ELR (cell line): ENCODE measurements around the gene ZSWIM7.
"Not testable (repeated sequence)": the region's sequence is repeated elsewhere in the genome, so short reads cannot be mapped to it uniquely, and the experiment has no call there.

Experiments used
- DNase-seq: peaks from one replicate; pipeline ENCODE4 v3.0.0-alpha.2; 2015; ENCODE audit warnings: low read depth

The ZSWIM7 gene

DNA sequence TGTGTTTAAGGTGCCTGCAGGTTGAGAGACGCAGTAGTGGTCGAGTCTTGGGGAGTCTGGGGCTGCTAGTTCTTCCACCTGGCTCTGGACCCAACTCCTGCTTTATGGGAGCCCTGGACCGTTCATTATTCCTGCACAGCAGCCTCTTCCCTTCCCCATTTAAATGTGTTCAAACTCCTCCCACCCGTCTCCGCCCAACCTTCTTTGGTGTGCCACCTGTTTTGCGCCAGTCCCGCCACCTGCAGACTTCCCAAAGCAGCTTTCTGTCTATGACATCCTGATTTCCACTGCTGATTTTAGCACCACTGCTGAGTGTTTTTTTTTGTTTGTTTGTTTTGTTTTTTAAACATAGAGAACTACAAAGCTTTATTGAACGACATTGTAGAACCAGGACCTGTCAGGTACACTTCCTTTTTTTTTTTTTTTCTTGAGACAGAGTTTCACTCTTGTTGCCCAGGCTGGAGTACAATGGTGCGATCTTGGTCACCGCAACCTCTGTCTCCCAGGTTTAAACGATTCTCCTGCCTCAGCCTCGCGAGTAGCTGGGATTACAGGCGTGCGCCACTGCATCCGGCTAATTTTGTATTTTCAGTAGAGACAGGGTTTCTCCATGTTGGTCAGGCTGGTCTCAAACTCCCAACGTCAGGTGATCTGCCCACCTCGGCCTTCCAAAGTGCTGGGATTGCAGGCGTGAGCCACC is 41.7 kb downstream of the ZSWIM7 start:
- DNase-seq = no peak

- DNase-seq = peak; percentile 59
Observed at GRCh38 chr17:15957206-15957605, 42.3 kb downstream of the ZSWIM7 start.

- no peak for DNase-seq
Observed at GRCh38 chr17:15955793-15956541, 43.5 kb downstream of the ZSWIM7 start.

GRCh38 chr17:15954222-15954621 is 45.3 kb downstream of the ZSWIM7 start:
- DNase-seq = peak; percentile 99

GRCh38 chr17:15952916-15953790 is 46.4 kb downstream of the ZSWIM7 start:
- DNase-seq = no peak

DNA sequence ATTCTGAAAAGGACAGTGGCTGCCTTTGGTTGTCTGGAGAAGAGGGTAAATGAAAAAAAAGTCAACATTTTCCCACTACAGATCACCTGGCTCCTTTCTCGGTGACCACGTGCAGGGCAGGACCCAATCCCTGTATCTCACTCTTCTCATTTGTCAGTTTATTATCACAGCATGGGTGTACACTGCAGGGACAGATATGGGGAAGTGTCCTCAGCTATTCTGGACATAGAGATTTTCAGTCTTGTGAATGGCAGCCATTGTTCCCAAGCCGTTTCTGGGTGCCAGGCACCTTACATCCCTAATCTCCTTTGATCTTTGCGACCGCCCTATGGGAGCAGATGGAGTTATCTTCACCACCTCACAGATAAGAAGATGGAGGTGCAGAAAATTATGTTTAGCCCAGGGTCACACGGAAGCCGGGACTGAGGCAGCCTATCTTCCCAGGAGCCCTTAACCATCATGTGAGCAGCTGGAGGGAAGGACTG is 47.4 kb downstream of the ZSWIM7 start:
- DNase-seq = no peak

DNA sequence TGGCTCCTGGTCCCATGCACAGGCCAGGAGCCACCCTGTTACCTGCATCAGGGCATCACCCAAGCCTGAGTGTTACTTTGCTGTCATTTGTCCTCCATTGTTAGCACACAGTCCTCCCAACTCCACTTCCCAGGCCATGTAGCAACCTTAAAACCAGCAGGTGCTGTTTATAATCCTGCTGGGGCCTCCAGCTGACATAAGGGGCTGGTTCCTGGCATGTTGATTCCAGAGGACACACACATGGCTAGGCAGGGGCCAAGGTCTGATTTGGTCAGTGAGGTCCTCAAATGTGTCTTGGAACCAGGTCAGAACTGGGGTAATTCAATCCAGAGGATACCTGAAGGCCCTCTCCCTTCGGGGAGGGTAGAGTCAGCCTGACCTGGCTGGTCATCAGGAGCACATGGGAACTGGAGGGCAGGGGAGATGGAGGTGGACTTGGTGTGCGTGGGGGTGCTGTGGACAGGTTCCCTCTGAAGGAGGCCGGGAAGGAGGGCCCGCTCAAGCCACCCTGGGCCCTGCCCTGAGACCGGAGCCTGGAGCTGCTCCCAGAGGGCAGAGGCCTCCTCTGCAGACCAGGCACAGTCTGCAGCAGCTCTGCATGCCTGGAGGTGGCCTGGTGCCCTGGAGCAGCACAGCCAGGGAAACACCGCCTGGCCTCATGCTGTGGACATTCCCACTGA is 48.0 kb downstream of the ZSWIM7 start:
- no peak for DNase-seq

DNA sequence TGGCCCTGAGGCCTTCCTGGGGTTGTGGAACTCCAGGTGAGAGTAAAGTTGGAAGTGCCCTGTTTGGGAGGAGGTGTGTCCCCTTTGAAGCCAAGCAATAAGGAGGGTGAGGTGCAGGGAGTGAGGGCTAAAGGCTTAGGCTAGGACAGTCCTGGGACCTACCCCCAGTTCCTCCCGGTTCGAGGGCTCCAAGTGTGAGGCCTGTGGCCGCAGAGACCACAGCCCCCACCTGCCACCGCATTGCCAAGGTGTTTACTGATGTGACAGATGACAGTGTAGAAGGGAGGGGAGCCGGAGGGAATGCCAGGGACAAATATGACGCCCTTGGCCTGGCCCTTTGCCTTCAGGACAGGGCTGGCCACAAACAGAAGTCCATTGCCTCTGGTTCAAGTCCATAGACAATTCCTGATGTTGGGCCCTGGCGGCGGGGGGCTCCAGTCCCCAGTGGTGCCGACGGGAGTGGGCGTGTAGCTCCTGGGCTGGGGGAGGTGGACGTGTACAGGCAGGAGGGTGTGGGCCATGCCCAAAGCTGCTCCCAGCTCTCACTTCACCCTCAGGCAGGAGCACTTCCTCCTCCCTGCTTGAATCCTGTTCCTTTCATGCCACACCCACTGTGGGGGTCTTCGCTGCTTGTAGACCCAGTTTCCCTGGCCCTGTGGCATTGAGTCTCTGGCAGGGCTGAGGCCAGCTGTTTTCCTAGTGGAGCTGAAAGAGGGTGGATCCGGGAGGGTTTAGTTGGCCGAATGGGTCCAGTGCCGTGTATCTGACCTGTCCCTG is 51.3 kb downstream of the ZSWIM7 start:
- no peak for DNase-seq

GRCh38 chr17:15947271-15947670 is 52.2 kb downstream of the ZSWIM7 start:
- DNase-seq = peak; percentile 52

- peak; percentile 46 for DNase-seq
Observed at GRCh38 chr17:15946611-15947120, 52.8 kb downstream of the ZSWIM7 start.

DNA sequence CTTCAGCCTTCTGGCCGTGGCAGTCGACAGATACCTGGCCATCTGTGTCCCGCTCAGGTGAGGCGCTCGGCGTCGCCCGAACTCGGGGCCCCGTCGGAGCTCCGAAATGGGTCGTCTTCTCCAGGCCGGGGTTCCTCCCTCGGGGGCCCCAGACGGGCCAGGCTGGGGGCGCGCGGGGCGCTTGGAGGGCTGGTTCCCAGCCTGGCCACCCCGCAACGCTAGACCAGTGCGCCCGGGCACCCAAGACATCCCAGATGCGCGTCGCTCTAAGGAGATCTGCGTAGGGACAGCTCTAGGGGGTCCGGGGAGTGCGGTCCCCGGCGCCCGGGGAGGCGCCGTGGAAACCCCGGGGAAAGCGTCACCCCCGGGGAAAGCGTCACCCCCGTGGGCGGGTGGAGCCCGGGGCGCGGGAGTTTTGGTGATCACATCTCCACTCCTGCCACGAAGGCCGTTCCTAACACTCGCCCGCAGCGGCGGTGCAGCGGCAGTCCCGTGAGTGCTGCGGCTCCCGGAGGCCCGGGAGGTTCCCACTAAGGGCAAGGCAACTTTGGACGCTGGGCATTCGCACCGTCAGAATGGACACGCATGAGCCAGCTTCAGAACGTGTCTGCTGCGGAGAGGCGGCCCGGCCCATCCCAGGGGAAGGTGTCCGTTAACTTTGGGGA is 53.8 kb downstream of the ZSWIM7 start:
- peak; percentile 53 for DNase-seq

GRCh38 chr17:15944759-15945526 is 54.6 kb downstream of the ZSWIM7 start, which contains the start of gene ADORA2B:
Gene ADORA2B, plus strand, starts transcription at chr17:15945130. Its CDS starts 119 bp downstream, at chr17:15945249.
- DNase-seq = peak; percentile 82

- DNase-seq = no peak
Observed at GRCh38 chr17:15943971-15944758, 55.3 kb downstream of the ZSWIM7 start.

DNA sequence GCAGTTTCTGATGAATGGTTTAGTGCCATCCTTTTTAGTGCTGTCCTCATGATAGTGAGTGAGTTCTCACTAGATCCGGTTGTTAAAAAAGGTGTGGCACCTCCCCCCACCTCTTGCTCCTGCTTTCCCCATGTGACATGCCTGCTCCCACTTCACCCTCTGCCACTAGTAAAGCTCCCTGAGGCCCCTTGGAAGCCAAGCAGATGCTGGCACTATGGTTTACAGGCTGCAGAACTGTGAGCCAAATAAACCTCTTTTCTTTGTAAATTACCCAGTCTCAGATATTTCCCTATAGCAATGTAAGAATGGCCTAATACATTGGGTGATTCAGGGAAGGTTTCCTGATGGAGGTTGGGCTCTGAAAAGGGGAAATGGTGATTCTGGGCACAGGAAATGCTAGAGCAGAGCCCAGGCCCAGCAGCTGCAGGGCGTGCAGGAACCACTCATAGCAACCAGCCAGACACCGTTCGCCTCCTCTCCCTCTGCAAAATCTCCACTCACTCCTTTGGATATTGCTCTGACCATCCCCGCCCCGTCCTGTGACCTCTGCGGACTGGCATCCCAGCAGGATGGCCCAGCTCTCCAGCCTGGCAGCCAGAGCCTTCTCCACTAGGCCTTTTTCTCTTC is 57.2 kb downstream of the ZSWIM7 start:
- DNase-seq = peak; percentile 60

- DNase-seq = peak; percentile 79
Observed at GRCh38 chr17:15941781-15942180, 57.7 kb downstream of the ZSWIM7 start.

DNA sequence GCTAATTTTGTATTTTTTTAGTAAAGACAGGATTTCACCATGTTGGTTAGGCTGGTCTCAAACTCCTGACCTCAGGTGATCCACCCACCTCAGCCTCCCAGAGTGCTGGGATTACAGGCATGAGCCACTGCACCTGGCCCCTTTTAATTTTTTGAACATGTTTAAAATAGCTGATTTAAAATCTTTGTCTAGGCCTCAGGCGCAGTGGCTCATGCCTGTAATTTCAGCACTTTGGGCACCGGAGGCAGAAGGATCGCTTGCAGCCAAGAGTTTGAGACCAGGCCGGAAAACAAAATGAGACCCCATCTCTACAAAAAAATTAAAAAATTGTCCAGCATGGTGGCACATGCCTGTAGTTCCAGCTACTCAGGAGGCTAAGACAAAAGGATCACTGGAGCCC is 63.0 kb downstream of the ZSWIM7 start:
- DNase-seq = not testable (repeated sequence)

GRCh38 chr17:15935891-15936290 is 63.6 kb downstream of the ZSWIM7 start:
- no peak for DNase-seq

DNA sequence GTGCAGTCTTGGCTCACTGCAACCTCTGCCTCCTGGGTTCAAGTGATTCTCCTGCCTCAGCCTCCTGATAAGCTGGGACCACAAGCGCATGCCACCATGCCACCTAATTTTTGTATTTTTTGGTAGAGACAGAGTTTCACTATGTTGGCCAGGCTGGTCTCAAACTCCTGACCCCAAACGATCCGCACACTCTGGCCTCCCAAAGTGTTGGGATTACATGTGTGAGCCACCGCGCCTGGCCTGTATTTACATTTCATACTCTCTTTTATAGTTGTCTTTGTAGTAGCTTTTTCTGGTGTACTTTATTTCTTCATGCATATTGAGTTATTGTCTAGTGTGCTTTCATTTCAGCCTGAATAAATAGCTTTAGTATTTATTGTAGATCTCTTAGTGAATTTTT is 64.6 kb downstream of the ZSWIM7 start:
- DNase-seq = no peak
